HCT116 (cell line): Measurements from ENCODE around the gene TTC9B. TPM values are rescaled to one million over a fixed set of nuclear protein-coding genes. Genes with fewer than 3 reads are reported as not detected.

ENCODE experiments used
- ATAC-seq: fragments of 200-7000 bp; cut with Tn5 transposase; 2 replicates; pipeline ENCODE4 v1.9.1; 2020; ENCODE audit warnings: mild to moderate bottlenecking, moderate library complexity
- BruUV-seq: library from RNA; stranded (reverse); fragments of 400-500 nt; replicated peaks from 2 replicates; lab custom pipeline; 2021; lab: Mats Ljungman, UMichigan
- CTCF ChIA-PET: fragments of 300-600 bp; sonication (Branson Sonifier 250); formaldehyde crosslinking; loops from one replicate; lab custom pipeline; 2021; ENCODE audit warnings: antibody characterized with exemption; lab: Charles Lee
- POLR2A ChIA-PET: fragments of 300-600, 350-600 bp; sonication (Branson Sonifier 250); formaldehyde crosslinking; loops from one replicate; lab custom pipeline; 2021; ENCODE audit warnings: antibody characterized with exemption; lab: Charles Lee
- RAD21 ChIA-PET, 2 experiments: fragments of 300-600 bp; sonication (Branson Sonifier 250); formaldehyde crosslinking; loops; one replicate each; lab custom pipeline; 2023; ENCODE audit warnings: low total read pairs in 2 of 2; ENCODE audit not compliant: uncharacterized antibody in 2 of 2, unreplicated experiment in 2 of 2, low non-redundant PET in 1 of 2; lab: Charles Lee
- DNase-seq: peaks from one replicate; pipeline ENCODE4 v3.0.0-alpha.2; 2010; ENCODE audit warnings: low read depth, low spot score
- H2AFZ ChIP-seq: fragments of 200-600 bp; shearing (Covaris generic), sonication (generic); 2 replicates; pipeline ENCODE4 v1.6.1; 2017; ENCODE audit warnings: low read depth, mixed run types, mixed read lengths, antibody characterized with exemption, low read length; ENCODE audit not compliant: poor library complexity, severe bottlenecking
- H3K27ac ChIP-seq: 2 replicates; pipeline ENCODE4 v1.5.1; 2012; ENCODE audit warnings: low read depth, low read length
- H3K27me3 ChIP-seq: fragments of 200-600 bp; sonication (generic); 2 replicates; pipeline ENCODE4 v1.6.1; 2016; ENCODE audit warnings: mixed run types, low read length, mixed read lengths; ENCODE audit not compliant: insufficient read depth
- H3K36me3 ChIP-seq, 2 experiments: fragments of 200-500 bp in 1 of 2; fragments of 200-600 bp in 1 of 2; sonication (Bioruptor generic) in 1 of 2; sonication (generic) in 1 of 2; 2 replicates each; pipeline versions ENCODE4 v1.5.1 to v1.6.1; 2014 to 2016; ENCODE audit warnings: low read length in 2 of 2, inconsistent platforms in 1 of 2, mixed read lengths in 1 of 2, mixed run types in 1 of 2; ENCODE audit not compliant: insufficient read depth in 2 of 2, control insufficient read depth in 1 of 2
- H3K4me1 ChIP-seq, 2 experiments: fragments of 200-600 bp in 1 of 2; sonication (generic) in 1 of 2; 2 replicates each; pipeline versions ENCODE4 v1.5.1 to v1.6.1; 2012 to 2017; ENCODE audit warnings: low read length in 2 of 2, inconsistent platforms in 1 of 2, mild to moderate bottlenecking in 1 of 2, mixed read lengths in 1 of 2, mixed run types in 1 of 2, moderate library complexity in 1 of 2; ENCODE audit not compliant: insufficient read depth in 2 of 2, control insufficient read depth in 1 of 2
- H3K4me2 ChIP-seq: fragments of 200-600 bp; sonication (generic); 2 replicates; pipeline ENCODE4 v1.6.1; 2017; ENCODE audit warnings: mixed run types, low read length, mixed read lengths
- H3K4me3 ChIP-seq, 2 experiments: fragments of 200-600 bp in 1 of 2; sonication (generic) in 1 of 2; replicated peaks in 1 of 2; 2 replicates each; pipeline ENCODE4 v1.5.1; 2011 to 2016; ENCODE audit warnings: low read length in 2 of 2, control low read depth in 1 of 2, low read depth in 1 of 2, mild to moderate bottlenecking in 1 of 2, mixed read lengths in 1 of 2, mixed run types in 1 of 2
- H3K79me2 ChIP-seq: fragments of 200-600 bp; sonication (generic); 2 replicates; pipeline ENCODE4 v1.6.1; 2017; ENCODE audit warnings: mild to moderate bottlenecking, mixed run types, low read length, moderate library complexity, mixed read lengths; ENCODE audit not compliant: insufficient read depth
- H3K9ac ChIP-seq: fragments of 200-600 bp; sonication (generic); 2 replicates; pipeline ENCODE4 v1.6.1; 2016; ENCODE audit warnings: low read length, mixed read lengths
- H3K9me2 ChIP-seq: fragments of 200-600 bp; sonication (generic), shearing (Covaris generic); 2 replicates; pipeline ENCODE4 v1.6.1; 2017; ENCODE audit warnings: mixed run types, mild to moderate bottlenecking, moderate library complexity; ENCODE audit not compliant: insufficient read depth
- H3K9me3 ChIP-seq, 2 experiments: fragments of 200-500 bp in 1 of 2; fragments of 200-600 bp in 1 of 2; sonication (Bioruptor generic) in 1 of 2; sonication (generic) in 1 of 2; 2 replicates each; pipeline ENCODE4 v1.6.1; 2014 to 2017; ENCODE audit warnings: low read length in 2 of 2, mixed read lengths in 2 of 2, inconsistent platforms in 1 of 2, low read depth in 1 of 2, mild to moderate bottlenecking in 1 of 2, mixed run types in 1 of 2, moderate library complexity in 1 of 2; ENCODE audit not compliant: control insufficient read depth in 1 of 2, insufficient read depth in 1 of 2
- H4K20me1 ChIP-seq: fragments of 200-600 bp; sonication (generic), shearing (Covaris generic); 2 replicates; pipeline ENCODE4 v1.6.1; 2017; ENCODE audit warnings: mixed run types, mild to moderate bottlenecking, moderate library complexity; ENCODE audit not compliant: insufficient read depth
- CTCF ChIP-seq, 3 experiments: fragments of 200-600 bp in 1 of 3; sonication (generic) in 1 of 3; IDR thresholded peaks in 2 of 3; conservative IDR thresholded peaks in 1 of 3; 2 replicates each; pipeline ENCODE4 v1.5.1; 2012 to 2017; ENCODE audit warnings: low read depth in 2 of 3, low read length in 2 of 3, antibody characterized with exemption in 1 of 3, borderline replicate concordance in 1 of 3, control low read depth in 1 of 3, mild to moderate bottlenecking in 1 of 3, mixed read lengths in 1 of 3, mixed run types in 1 of 3, moderate library complexity in 1 of 3; ENCODE audit not compliant: insufficient read depth in 1 of 3
- ELF1 ChIP-seq: IDR thresholded peaks from 2 replicates; pipeline ENCODE4 v1.6.1; 2012; ENCODE audit warnings: low read depth, borderline replicate concordance
- EZH2phosphoT487 ChIP-seq: fragments of 200-600 bp; IDR thresholded peaks from 2 replicates; pipeline ENCODE4 v1.6.1; 2018; ENCODE audit warnings: antibody characterized with exemption, borderline replicate concordance
- YY1 ChIP-seq: IDR thresholded peaks from 2 replicates; pipeline ENCODE4 v1.6.1; 2011; ENCODE audit warnings: low read length, low read depth, moderate library complexity, mild to moderate bottlenecking; ENCODE audit not compliant: insufficient replicate concordance; ENCODE audit errors: extremely low read depth
- intact Hi-C: fragments of 100-400 bp; cut with micrococcal nuclease; formaldehyde crosslinking; loops from 2 replicates; pipeline ENCODE4 v1.10.0; 2022
- total RNA-seq: library from RNA; stranded (reverse); gene quantifications from one replicate; pipeline ENCODE4 v1.2.1, GENCODE V29; 2021; ENCODE audit not compliant: unreplicated experiment
- TF ChIP-seq, protein P1 (sequence below): IDR thresholded peaks from 2 replicates; pipeline ENCODE4 v1.6.1; 2012; ENCODE audit warnings: low read depth
- TF ChIP-seq, protein P2 (sequence below): IDR thresholded peaks from 2 replicates; pipeline ENCODE4 v1.6.1; 2012

The TTC9B gene
- total RNA-seq, 1 experiment from 2014 or later, result 1.7 TPM

DNA sequence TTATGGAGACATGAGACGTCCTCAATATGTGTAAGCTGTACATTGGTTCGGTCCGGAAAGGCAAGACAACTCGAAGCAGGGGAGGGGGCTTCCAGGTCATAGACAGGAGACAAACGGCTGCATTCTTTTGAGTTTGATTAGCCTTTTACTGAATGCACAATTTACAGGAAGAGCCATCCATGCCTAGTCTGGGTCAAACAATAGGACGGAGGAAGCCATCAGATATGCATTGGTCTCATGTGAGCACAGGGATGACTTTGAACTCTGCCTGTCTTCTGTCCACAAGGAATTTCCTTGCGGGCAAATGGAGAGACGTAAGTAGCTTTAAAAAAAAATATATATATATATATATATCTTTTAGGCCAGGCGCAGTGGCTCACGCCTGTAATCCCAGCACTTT lies 10.2 kb upstream of the TTC9B start:
- no peak overlapping the region for H3K27ac ChIP-seq
- no peak overlapping the region for H3K4me2 ChIP-seq
- no peaks in the 10 kb centered on the region for H3K9me3 ChIP-seq
- no peaks in the 10 kb centered on the region for H4K20me1 ChIP-seq
- no peaks in the 10 kb centered on the region for H3K27me3 ChIP-seq
- no TSS peak for BruUV-seq
- peaks cover 14% of the 10 kb centered on the region; the same call in 1 of the 2 replicates for H3K79me2 ChIP-seq
- DNase-seq (no peak), ATAC-seq (no peak)
- RAD21 ChIA-PET, result no interaction called here
- CTCF ChIA-PET, result no interaction called here
- H3K9ac ChIP-seq, result no peak overlapping the region
- intact Hi-C loops, result no loop called here
- no peak overlapping the region for H3K4me3 ChIP-seq
- H3K4me1 ChIP-seq, result peaks cover 48 to 82% of the 10 kb centered on the region in 2 experiments
- no peaks in the 10 kb centered on the region for H3K36me3 ChIP-seq
- no peak overlapping the region for H2AFZ ChIP-seq
- no peaks in the 10 kb centered on the region for H3K9me2 ChIP-seq
- POLR2A ChIA-PET, result no interaction called here
- no peak for TF ChIP-seq ELF1
- TF ChIP-seq YY1, result no peak
- no peak for TF ChIP-seq CTCF (IDR thresholded peaks at IDR 0.05 in 2 of 3, conservative IDR thresholded peaks at IDR 0.05 in 1 of 3; ENCODE audit: borderline replicate concordance in 1 of 3, insufficient read depth in 1 of 3, low read depth in 2 of 3, low read length in 2 of 3)
- no peak for TF ChIP-seq EZH2phosphoT487
- TF ChIP-seq, protein P1, sequence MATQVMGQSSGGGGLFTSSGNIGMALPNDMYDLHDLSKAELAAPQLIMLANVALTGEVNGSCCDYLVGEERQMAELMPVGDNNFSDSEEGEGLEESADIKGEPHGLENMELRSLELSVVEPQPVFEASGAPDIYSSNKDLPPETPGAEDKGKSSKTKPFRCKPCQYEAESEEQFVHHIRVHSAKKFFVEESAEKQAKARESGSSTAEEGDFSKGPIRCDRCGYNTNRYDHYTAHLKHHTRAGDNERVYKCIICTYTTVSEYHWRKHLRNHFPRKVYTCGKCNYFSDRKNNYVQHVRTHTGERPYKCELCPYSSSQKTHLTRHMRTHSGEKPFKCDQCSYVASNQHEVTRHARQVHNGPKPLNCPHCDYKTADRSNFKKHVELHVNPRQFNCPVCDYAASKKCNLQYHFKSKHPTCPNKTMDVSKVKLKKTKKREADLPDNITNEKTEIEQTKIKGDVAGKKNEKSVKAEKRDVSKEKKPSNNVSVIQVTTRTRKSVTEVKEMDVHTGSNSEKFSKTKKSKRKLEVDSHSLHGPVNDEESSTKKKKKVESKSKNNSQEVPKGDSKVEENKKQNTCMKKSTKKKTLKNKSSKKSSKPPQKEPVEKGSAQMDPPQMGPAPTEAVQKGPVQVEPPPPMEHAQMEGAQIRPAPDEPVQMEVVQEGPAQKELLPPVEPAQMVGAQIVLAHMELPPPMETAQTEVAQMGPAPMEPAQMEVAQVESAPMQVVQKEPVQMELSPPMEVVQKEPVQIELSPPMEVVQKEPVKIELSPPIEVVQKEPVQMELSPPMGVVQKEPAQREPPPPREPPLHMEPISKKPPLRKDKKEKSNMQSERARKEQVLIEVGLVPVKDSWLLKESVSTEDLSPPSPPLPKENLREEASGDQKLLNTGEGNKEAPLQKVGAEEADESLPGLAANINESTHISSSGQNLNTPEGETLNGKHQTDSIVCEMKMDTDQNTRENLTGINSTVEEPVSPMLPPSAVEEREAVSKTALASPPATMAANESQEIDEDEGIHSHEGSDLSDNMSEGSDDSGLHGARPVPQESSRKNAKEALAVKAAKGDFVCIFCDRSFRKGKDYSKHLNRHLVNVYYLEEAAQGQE, result no peak
- TF ChIP-seq, protein P2, sequence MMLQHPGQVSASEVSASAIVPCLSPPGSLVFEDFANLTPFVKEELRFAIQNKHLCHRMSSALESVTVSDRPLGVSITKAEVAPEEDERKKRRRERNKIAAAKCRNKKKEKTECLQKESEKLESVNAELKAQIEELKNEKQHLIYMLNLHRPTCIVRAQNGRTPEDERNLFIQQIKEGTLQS, result no peak
- TF ChIP-seq, all 23 proteins: peak for 0
